Psoas muscle (tissue), 8 donors: Measurements from ENCODE around the gene ST3GAL4. TPM values are rescaled to one million over a fixed set of nuclear protein-coding genes. Genes with fewer than 3 reads are reported as not detected.

Source experiments
- ATAC-seq, 4 donors: fragments of 200-7000 bp; cut with Tn5 transposase; one replicate each; pipeline ENCODE4 v1.9.1; 2020; ENCODE audit warnings: moderate library complexity in 3 of 4, mild to moderate bottlenecking in 2 of 4
- DNase-seq, 2 donors: peaks; one replicate each; pipeline ENCODE4 v3.0.0-alpha.2; 2020
- H3K27ac ChIP-seq: fragments of 200-600 bp; one replicate; pipeline ENCODE4 v1.8.0; 2022
- H3K27me3 ChIP-seq, 3 donors: fragments of 200-600 bp in 1 of 3; one replicate each; pipeline versions ENCODE4 v1.6.1 to v1.8.0; 2013 to 2022; ENCODE audit warnings: low read length in 2 of 3, mild to moderate bottlenecking in 2 of 3, moderate library complexity in 1 of 3; ENCODE audit not compliant: insufficient read depth in 3 of 3
- H3K36me3 ChIP-seq, 2 donors: fragments of 200-600 bp in 1 of 2; one replicate each; pipeline versions ENCODE4 v1.6.1 to v1.8.0; 2013 to 2022; ENCODE audit warnings: low read depth in 1 of 2, mild to moderate bottlenecking in 1 of 2, moderate library complexity in 1 of 2; ENCODE audit not compliant: insufficient read depth in 1 of 2
- H3K4me1 ChIP-seq: fragments of 200-600 bp; one replicate; pipeline ENCODE4 v1.8.0; 2022
- H3K4me3 ChIP-seq: fragments of 200-600 bp; one replicate; pipeline ENCODE4 v1.8.0; 2022; ENCODE audit warnings: mild to moderate bottlenecking
- H3K9me3 ChIP-seq: fragments of 200-600 bp; one replicate; pipeline ENCODE4 v1.8.0; 2022
- CTCF ChIP-seq: fragments of 200-600 bp; IDR thresholded peaks from one replicate; pipeline ENCODE4 v1.8.0; 2022; ENCODE audit warnings: antibody characterized with exemption
- WGBS, 3 donors: extraction: QIAGEN DNeasy Blood & Tissue Kit; methylation state at CpG; one replicate each; pipeline versions ENCODE4 v1.1.6 to v1.1.7; 2013; 5-methylcytosine and 5-hydroxymethylcytosine counted together
- intact Hi-C, 2 donors: fragments of 100-400 bp; cut with DNase I; formaldehyde crosslinking; loops; one replicate each; pipeline versions ENCODE4 v1.11.0 to v1.14.2; 2022
- polyA plus RNA-seq, 3 donors: library from polyadenylated mRNA; stranded (reverse); fragments of 200-250 nt; gene quantifications; one replicate each; pipeline ENCODE4 v1.2.3, GENCODE V29; 2013
- total RNA-seq, 4 donors: library from RNA; stranded (reverse); fragmentation: NEBNext Ultra II Directional in 2 of 4; extraction: Animal tissue kit (Norgen Biotek cat#: 25700) in 2 of 4; gene quantifications; one replicate each; pipeline versions ENCODE4 v1.2.1 to v1.2.4, GENCODE V29; 2021 to 2023
- donor health status: healthy with polysubstance abuse.
- donor health status: DM: no; HTN: no; CAD: no; lungs with moderate emphysema.
- donor health status: Bipolar disorder and iron deficiency.
- donor health status: healthy.
- donor health status: DM: yes; HTN: yes; CAD: no.
- donor health status: DM: no; HTN: no; CAD: no.
- donor health status: DM: no; HTN: no; CAD: no.
- donor health status: DM: yes; HTN: yes; CAD: no.

Gene ST3GAL4
- total and polyA plus RNA-seq, 7 donors, result 3.5 to 9.3 (median 4.7) TPM

- no peak for TF ChIP-seq CTCF
- Histone ChIP-seq H3K27me3 (no peaks in the 10 kb centered on the region), H3K27ac (no peak overlapping the region), H3K4me1 (no peaks in the 10 kb centered on the region), H3K36me3 (no peaks in the 10 kb centered on the region), H3K4me3 (no peak overlapping the region), H3K9me3 (no peaks in the 10 kb centered on the region)
- ATAC-seq, result no peak
- intact Hi-C loops, result no loop called here
- 71 to 76% (median 75%) methylated on average over 6 of the region's 6 CpGs for WGBS, 3 donors
- no peak for DNase-seq
These were observed 77.0 kb downstream of the ST3GAL4 start for GRCh38 chr11:126432525-126432924.

DNA sequence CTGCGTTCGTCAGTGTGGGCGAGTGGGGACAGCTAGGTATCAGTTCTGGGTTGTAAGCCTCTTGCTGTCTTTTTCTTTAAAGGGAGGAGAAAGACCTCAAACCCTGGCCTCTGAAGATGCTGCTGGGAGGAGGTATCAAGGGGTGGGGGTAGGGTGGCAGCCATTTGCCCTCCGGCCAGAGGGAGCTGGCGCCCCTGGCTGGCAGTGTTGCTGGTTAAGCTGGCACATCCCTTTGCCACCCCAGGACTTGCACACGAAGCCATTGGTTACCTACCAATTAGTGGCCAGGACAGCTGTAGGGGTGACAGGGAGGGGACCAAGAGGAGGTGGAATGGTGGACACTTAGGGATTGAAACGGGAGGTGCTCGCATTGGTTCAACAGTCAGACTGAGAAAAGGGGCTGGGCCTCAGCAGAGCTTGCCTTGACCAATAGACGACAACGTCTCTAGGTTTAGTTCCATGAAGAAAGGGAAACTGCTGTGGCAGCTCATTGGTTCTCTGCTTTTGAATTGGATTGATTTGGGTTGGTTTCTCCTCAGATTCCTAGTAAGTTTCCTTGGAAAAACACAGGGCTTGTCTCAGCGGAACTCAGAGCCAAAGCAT, 77.9 kb downstream of the ST3GAL4 start:
- WGBS, 3 donors, result 87 to 93% (median 88%) methylated on average over 11 of the region's 11 CpGs
- H3K27me3 ChIP-seq, result no peaks in the 10 kb centered on the region
- no peak for ATAC-seq
- no peak overlapping the region for H3K4me3 ChIP-seq
- no peak for DNase-seq
- no peak overlapping the region for H3K27ac ChIP-seq
- no peaks in the 10 kb centered on the region for H3K4me1 ChIP-seq
- intact Hi-C loops, result no loop called here
- no peak for TF ChIP-seq CTCF
- no peaks in the 10 kb centered on the region for H3K9me3 ChIP-seq
- H3K36me3 ChIP-seq, result no peaks in the 10 kb centered on the region

DNA sequence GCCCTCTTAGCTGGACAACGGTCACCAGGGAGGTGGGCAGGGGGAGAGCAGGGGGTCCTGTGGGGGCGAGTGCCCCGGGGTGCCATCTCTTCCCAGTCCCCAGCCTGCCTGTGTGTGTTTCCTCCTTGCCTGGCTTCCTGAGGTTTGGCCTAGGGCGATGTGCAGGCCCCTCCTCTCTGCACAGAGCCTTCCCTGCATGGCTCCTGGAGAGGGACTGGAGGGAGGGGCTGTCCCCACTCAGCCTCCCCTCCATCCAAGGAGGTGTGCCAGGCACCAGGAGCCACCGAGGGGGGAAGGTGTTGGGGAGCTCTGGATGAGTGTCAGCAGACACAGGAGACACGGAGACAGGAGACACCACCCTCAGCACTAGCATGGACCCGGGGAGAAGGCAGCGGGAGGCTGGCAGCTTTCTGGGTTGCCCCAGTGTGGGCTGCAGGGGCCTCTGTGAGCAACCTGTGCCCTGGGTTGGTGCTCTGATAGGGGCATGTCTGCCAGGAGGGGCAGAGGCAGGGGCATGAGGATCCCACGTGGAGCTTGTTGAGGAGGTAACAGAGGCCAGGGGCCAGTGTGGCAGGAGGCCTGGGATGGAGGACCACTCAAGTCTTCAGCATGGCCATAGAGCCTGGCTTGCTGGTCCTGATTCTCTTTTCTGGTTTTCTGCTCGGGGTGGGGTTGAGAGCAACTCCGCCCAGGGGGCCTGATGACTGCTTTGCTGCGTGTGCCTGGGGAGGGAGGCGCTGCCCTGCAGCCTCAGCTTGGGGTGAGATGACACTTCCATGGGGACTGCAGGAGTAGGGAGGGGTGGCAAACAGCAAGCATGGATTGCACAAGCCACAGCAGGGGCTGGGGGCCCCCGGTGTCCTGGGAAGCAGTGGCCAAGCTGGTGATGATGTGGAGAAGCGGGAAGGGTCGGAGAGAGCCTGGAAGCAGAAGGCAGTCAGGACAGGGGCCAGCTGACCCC, 78.8 kb downstream of the ST3GAL4 start:
- Histone ChIP-seq H3K9me3 (no peaks in the 10 kb centered on the region), H3K36me3 (no peaks in the 10 kb centered on the region), H3K27ac (no peak overlapping the region), H3K4me1 (no peaks in the 10 kb centered on the region), H3K27me3 (no peaks in the 10 kb centered on the region), H3K4me3 (no peak overlapping the region)
- WGBS, 3 donors, result 80 to 87% (median 83%) methylated on average over 15 to 16 of the region's 16 CpGs
- ATAC-seq, result no peak
- intact Hi-C loops, result no loop called here
- TF ChIP-seq CTCF, result no peak
- DNase-seq, result no peak

- intact Hi-C loops, result no loop called here
- H3K27ac ChIP-seq, result no peak overlapping the region
- 78 to 87% (median 87%) methylated on average over 5 to 12 of the region's 12 CpGs for WGBS, 3 donors
These were observed 79.5 kb downstream of the ST3GAL4 start for GRCh38 chr11:126434950-126435335.

More at GRCh38 chr11:126434950-126435335, 79.5 kb downstream of the ST3GAL4 start:
- DNase-seq, result no peak
- no peaks in the 10 kb centered on the region for H3K27me3 ChIP-seq
- TF ChIP-seq CTCF, result no peak
- ATAC-seq, result no peak
- no peak overlapping the region for H3K4me3 ChIP-seq
- H3K36me3 ChIP-seq, result no peaks in the 10 kb centered on the region
- no peaks in the 10 kb centered on the region for H3K9me3 ChIP-seq
- H3K4me1 ChIP-seq, result no peaks in the 10 kb centered on the region
